Stimulated activated CD4-positive, alpha-beta T cell treated with anti-CD3 and anti-CD28 coated beads, Interleukin-12 subunit alpha, Interleukin-12 subunit beta, amount 100 ng/mL, for 4 hours (primary cell): ENCODE measurements around the gene HOXD4.

ENCODE experiments used
- DNase-seq: peaks from one replicate; pipeline ENCODE4 v3.0.0-alpha.2; 2020

HOXD4 gene

DNA sequence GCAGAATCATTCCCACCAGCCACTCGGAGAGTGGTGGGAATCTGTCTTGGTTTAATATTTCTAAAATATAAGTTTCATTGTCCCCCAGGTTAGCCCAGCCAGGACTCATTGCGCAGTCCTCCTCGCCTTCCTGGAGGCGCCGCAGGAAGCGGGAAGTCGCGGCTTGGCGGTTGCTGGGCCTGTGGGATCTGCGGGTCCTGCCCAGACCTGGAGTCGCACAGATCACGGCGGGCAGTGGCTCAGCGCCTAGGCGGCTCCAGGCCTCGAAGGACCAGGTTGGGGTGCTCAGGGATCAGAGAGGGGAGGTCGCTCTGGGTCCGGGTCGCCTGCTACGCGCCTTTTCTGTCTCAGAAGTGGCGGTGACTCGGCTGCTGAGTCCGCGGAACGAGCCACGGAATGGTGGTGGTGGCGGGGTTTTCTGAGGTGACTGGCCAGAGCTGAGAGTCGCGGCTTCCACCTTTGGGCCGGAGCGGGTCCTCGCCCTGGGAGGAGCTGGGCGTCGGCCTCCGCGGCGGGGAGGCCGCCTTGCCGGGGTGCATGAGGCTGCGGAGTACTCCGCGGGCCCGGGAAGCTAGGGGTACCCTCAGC lies 8.4 kb downstream of the HOXD4 start:
- DNase-seq: no peak

DNA sequence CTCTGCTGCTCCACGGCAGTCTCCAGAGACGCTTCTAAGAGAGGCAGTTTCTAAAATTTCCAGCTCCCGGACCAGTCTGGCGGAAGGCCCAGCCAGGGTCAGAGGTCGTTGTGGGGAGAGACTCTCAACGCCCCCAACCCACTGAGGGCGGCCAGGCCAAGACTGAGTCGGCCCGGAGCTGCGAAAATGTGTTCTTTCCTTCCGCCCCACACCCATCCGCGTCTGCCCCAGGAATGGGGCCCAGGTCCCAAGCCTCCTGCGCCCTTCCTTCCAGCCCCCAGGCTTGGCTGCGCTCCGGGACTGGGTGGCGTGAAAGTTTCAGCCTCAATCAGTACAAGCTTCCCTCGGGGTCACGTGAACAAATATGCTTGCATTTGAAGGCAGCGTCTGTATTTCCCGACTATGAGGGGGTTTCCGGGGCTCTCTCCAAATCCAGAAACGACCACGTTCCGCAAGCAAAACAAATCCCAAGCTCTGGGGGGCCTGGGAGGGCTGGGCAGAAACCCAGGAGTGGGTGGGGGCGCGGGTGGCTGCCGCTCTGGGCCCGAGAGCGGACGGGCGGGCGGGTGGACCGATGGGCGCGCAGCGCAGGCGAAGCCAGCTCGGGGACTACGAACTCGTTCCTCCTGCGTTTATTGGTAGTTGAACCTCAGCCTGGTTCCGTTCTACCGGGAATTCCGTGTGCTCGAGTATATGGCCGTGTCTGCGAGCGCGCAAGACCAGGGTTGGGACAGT lies 9.1 kb downstream of the HOXD4 start:
- DNase-seq: no peak

DNA sequence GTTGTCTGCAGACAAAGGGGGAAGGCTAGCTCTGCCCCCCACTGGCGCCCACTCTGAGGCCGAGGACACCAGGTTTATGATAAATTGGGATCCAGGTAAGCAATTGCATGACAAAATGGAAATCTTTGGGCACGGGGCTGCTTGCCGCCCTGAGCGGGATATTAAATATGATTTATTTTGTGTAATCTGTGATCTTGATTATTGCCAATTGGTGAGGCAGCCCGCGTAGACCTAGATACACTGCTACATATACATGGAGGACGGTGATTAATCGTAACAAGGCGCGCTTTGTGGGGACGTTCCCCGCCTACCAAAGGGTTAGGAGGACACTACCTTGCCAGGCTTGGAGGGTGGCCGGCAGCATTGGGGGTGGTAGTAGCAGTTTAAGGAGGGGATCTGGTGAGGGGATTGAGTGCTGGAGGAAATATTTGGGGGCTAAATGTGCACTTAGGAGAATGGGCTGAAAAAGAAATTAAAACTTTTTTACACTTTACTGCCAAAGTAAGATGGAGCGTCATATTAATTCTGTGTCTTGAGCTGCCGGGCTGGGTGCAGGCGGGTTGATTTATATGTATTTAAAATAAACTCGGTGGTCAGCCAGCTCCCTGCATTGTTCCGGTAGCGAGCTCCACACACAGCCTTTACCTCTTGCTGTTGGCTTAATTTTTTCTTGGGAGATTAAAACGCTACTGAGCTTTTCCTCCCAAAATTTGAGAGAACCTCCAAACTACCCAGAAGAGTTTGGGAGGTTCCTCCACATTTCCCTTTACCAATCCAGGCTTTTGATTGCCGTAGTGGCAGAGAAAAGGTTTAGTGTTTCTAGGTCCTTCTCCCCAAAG lies 9.9 kb downstream of the HOXD4 start:
- DNase-seq: no peak

DNA sequence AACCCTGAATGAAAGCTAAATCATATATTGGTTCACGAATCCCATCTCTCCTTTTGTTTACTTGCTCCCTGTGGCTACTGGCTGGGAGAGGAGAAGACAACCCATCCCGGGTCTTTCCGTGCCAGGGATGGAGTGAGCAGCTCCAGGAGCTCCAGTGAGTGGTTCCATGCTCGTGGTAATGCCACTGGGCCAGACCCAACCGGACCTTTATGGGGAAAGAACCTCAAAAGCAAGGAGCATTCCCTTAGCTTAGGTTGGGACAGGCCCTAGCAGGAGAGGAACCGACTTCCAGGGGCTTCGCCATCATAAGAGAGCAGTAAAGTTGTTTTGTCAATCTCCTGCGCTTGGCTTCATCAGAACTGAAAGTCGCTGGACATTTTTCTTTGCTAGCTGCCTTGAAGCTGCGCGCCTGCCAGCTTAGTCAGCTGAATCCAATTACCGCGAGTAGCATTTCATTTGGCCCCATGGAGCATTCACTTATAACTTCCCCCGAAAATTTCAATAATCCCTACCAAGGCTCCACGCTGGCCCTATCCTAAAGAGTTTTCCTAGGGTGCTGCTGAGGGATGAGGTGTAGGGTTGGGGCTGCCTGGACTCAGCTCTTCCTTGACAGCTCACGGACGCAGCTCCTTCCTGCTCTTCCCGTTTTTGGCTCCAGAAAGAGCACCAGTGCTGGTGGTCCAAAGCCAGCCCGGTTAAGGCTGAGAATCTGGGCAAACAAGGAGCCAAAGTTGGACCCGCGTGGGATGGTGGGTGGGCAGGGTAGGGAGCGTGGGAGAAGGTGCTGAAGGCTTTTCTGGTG lies 10.7 kb downstream of the HOXD4 start:
- DNase-seq: no peak

GRCh38 chr2:176162911-176163671 lies 11.7 kb downstream of the HOXD4 start:
- DNase-seq: no peak

- no peak for DNase-seq
Measured at GRCh38 chr2:176163672-176164056, 12.3 kb downstream of the HOXD4 start.

DNA sequence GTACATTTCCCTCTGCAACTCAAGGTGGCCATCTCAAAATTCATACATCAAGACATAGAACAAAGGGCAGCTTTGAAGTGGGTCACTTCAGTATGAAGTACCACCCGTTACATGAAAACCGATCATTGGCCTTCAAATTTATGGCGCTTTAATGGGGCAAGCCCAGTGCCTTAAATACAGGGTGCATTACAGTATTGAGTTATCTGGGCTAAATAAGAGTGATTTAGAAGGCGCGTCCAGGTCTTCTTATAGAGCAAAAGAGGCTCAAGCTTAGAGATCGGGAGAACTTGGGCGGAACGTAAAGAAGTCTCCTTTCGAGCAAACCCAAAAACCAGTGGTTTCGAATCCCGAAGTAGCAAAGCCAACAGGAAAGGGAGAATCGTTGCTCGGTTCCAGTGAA lies 12.9 kb downstream of the HOXD4 start:
- DNase-seq: no peak

DNA sequence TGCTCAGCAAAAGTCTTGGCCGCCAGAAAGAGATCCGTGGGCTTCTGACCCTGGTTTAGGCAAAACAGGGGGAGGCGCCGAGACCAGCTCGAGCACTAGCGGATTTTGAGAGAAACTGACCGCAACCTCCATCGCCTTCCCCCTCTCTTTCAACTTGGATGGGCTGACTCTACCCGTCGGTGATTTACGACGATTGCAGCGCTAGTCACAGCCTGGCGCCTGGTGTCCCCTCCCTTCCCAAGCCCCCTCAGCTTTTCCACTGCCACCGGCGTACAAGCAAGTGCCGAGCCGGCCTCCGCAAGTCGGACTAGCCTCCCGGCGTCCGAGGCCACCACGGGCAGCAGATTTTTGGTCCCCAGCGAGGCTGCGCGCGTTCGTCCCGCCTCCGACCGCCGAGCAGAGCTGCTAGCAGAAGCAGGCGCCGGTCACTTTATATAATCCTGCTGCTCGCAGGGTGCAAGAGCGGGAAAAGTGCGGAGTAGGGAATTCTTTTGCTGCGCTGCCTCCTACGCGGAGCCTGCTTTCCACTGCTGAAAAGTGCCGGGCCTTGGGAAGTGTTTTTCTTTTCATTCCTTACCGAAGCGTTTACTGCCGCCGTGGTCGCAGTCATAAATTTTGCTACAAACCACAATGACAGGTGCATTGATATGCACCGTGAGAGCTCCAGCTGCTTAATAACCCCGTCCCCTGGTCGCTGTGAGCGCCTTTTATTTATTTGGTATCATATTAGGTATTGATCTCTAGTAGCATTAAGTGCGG lies 13.4 kb downstream of the HOXD4 start:
- no peak for DNase-seq

DNA sequence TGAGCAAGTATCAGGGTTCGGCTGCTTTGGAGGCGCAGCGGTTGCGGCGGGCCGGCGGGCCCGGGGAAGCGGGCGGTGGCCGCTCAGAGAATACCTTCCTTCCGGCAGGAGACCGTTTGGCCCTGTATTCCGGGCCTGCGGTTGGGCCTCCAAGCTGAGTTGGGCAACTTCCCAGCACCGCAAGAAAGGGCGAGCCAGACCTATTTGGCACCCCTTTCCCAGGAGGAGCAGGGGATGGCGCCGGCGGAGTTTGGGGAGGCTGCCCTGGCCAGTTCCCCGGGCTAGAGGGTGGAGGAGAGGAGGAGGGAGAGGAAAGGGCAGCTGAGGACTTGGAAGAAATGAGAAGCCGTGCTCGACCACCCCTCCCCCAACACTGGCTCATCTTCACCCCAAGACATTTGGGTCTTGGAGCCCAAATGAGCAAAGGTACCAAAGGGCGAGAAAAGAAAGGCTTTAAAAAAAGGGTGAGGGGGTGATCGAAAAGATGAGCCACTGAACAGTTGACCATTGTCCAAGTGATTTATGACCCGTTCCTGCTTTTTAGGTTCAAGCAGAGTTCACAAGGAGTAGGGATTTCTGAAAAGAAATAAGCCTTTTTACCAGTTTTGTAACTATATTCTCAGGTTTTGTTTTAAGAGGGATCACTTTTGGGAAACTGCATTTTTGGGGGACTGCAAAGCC lies 14.2 kb downstream of the HOXD4 start:
- no peak for DNase-seq

DNA sequence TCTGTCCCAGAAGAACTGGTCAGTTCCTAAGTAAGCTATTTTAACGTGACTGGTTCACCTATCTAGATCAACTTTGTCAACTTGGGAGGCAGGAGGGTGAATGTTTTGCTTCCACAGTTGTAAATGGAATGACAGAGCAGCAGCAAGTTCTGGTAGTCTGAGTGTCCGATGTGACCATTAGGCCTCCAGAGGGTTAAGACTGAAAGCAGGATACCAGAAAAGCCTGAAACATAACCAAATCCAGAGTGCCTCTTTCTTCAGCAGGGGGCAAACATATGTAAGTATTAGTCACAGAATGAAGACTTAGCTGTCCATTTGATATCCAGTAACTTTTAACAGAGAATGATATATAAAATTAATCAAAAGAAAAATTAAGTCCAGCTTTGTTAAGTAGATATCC lies 14.9 kb downstream of the HOXD4 start:
- DNase-seq: no peak

DNA sequence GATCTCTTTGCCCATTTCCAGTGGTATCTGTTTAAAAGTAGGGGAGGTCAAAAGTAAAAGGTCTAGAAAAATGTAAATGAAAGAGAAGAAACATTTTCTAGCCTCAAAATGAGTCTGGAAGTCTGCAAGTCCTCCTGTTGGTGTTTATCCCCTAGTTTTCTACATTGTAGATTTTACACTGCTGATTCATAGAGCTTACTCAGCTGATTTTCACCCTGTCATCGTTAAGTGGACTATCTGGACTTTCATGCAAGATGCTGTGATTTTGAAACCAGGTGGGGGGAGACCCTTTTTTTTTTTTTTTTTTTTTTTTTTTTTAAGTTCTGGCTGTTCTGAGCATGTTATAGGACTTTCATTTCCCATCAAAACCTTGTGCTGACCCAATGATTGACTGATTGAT lies 16.0 kb downstream of the HOXD4 start:
- no peak for DNase-seq

DNA sequence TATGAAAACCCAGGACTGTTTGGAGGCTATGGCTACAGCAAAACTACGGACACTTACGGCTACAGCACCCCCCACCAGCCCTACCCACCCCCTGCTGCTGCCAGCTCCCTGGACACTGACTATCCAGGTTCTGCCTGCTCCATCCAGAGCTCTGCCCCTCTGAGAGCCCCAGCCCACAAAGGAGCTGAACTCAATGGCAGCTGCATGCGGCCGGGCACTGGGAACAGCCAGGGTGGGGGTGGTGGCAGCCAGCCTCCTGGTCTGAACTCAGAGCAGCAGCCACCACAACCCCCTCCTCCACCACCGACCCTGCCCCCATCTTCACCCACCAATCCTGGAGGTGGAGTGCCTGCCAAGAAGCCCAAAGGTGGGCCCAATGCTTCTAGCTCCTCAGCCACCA lies 17.8 kb downstream of the HOXD4 start:
- DNase-seq: no peak

DNA sequence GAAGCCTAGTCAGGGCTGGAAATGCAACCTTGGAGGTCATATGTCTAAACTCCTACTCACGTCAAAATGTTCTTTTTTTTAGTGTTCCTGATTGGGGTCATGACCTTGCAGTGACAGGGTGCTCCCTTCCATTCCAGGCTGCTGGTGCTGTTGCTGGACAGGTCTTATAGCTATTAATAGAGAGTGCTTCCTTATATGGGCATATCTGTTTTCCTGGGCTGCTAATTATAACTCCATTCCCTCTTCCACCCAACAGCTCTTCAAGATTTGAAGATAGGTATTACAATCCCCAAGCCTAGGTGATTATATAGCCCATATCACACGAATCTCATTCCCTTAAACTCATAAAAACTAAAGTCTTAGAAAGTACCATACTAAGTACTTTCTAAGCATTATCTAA lies 18.4 kb downstream of the HOXD4 start:
- DNase-seq: no peak

DNA sequence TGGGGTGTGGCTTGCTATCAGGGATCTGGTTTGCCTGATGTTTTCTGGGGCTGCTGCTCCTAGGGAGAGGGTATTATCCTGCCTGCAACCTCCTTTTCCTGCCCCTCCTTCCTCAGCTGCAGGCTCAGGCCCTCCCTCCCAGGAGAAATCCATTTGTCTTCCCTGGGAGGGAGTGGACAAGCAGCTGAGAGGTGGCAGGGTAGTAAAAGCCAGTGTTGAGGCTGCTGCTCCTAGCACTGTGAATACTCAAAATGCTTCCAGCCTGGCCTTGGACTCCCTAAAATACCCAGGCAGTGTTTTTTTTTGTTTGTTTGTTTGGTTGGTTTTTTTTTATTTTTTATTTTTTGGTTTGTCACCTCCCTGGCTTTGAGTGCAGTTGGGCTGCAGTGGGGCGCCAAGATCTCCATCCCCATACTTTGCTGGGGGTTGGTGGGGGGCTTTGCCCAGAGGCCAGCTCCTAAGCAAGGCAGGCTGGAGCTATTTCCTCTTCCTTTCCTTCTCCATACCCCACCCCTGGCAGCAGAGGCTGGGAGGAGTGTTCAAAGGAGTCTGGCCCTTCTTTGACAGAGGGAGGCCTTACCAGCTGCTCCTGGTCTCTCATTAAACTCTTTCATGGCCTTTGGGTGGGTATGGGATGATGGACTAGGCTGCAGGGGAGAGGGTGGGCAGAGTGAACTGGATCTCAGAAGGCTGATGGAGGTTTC lies 19.4 kb downstream of the HOXD4 start:
- DNase-seq: no peak

- DNase-seq: no peak
Measured at GRCh38 chr2:176171351-176172006, 20.1 kb downstream of the HOXD4 start.

DNA sequence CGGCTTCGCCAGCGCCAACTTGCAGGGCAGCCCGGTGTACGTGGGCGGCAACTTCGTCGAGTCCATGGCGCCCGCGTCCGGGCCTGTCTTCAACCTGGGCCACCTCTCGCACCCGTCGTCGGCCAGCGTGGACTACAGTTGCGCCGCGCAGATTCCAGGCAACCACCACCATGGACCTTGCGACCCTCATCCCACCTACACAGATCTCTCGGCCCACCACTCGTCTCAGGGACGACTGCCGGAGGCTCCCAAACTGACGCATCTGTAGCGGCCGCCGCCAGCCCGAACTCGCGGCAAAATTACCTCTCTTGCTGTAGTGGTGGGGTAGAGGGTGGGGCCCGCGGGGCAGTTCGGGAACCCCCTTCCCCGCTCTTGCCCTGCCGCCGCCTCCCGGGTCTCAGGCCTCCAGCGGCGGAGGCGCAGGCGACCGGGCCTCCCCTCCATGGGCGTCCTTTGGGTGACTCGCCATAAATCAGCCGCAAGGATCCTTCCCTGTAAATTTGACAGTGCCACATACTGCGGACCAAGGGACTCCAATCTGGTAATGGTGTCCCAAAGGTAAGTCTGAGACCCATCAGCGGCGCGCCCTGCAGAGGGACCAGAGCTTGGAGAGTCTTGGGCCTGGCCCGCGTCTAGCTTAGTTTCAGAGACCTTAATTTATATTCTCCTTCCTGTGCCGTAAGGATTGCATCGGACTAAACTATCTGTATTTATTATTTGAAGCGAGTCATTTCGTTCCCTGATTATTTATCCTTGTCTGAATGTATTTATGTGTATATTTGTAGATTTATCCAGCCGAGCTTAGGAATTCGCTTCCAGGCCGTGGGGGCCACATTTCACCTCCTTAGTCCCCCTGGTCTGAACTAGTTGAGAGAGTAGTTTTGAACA lies 20.9 kb downstream of the HOXD4 start:
- DNase-seq: no peak

DNA sequence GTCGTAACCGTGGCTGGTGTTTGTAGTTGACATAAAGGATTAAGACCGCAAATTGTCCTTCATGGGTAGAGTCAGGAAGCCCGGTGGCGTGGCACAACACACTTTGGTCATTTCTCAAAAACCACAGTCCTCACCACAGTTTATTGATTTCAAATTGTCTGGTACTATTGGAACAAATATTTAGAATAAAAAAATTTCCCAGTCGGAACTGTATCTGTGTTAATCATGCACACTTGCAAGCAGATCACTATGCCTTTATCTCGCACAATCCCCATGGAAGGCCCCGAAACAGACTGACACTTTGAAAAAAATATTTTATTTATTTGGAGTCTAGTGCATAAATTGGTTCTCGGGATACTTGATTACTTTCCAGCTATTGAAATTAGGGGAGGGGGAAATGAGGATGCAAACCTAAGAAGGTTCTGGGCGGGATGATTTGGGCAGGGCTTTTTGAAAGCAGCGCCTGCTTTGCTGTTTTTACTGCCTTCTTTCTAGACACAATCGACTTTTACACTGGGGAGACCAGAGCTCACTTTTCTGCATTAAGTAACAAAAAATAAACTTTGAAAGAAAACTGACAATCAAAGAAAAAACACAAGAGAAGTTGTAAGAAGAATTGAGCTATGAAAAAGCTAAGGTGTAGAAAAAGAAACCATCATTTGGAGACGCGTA lies 21.7 kb downstream of the HOXD4 start:
- no peak for DNase-seq
